A549 (cell line): ENCODE results near the gene GPR61.

Experiments used
- BHLHE40 ChIP-seq: IDR thresholded peaks from 2 replicates; pipeline ENCODE4 v1.6.1; 2012; ENCODE audit warnings: low read depth, low read length, inconsistent platforms
- CHD2 ChIP-seq: fragments of 150-350 bp; IDR thresholded peaks from 2 replicates; pipeline ENCODE4 v1.6.1; 2014; ENCODE audit warnings: low read length; ENCODE audit not compliant: partially characterized antibody
- EP300 ChIP-seq, 2 experiments: fragments of >200 bp; sonication (Bioruptor Twin); formaldehyde crosslinking; IDR thresholded peaks; 2 replicates in 1 of 2; 3 replicates in 1 of 2; pipeline ENCODE4 v1.6.1; 2016 to 2017
- JUN ChIP-seq, 2 experiments: fragments of >200 bp; sonication (Bioruptor Twin); formaldehyde crosslinking; IDR thresholded peaks; 2 replicates in 1 of 2; 3 replicates in 1 of 2; pipeline ENCODE4 v1.6.1; 2016 to 2017
- JUNB ChIP-seq: fragments of >200 bp; sonication (Bioruptor Twin); formaldehyde crosslinking; IDR thresholded peaks from 2 replicates; pipeline ENCODE4 v1.6.1; 2016
- KDM5A ChIP-seq: fragments of 200-600 bp; sonication (generic); IDR thresholded peaks from 2 replicates; pipeline ENCODE4 v1.6.1; 2016; ENCODE audit warnings: antibody characterized with exemption, mild to moderate bottlenecking
- NR3C1 ChIP-seq: fragments of >200 bp; sonication (Bioruptor Twin); formaldehyde crosslinking; IDR thresholded peaks from 3 replicates; pipeline ENCODE4 v1.6.1; 2017
- POLR2A ChIP-seq: IDR thresholded peaks from 2 replicates; pipeline ENCODE4 v1.6.1; 2012; ENCODE audit warnings: mild to moderate bottlenecking, low read length
- RAD21 ChIP-seq, 2 experiments: fragments of >200 bp in 1 of 2; sonication (Bioruptor Twin) in 1 of 2; formaldehyde crosslinking in 1 of 2; IDR thresholded peaks in 1 of 2; conservative IDR thresholded peaks in 1 of 2; 2 replicates in 1 of 2; 3 replicates in 1 of 2; pipeline ENCODE4 v1.6.1; 2012 to 2018; ENCODE audit warnings: inconsistent platforms in 1 of 2
- RFX5 ChIP-seq: fragments of 450-650 bp; IDR thresholded peaks from 2 replicates; pipeline ENCODE4 v1.7.1; 2014; ENCODE audit warnings: antibody characterized with exemption, mild to moderate bottlenecking, moderate library complexity
- TF ChIP-seq, protein P1 (sequence below): fragments of >200 bp; sonication (Bioruptor Twin); formaldehyde crosslinking; IDR thresholded peaks from 3 replicates; pipeline ENCODE4 v1.5.1; 2016
- TF ChIP-seq, protein P2 (sequence below): fragments of 250-450 bp; sonication (Bioruptor Pico); IDR thresholded peaks from 2 replicates; pipeline ENCODE4 v1.5.0; 2021; ENCODE audit warnings: mild to moderate bottlenecking, moderate library complexity, borderline replicate concordance
- TF ChIP-seq, protein P3 (sequence below): fragments of 150-350 bp; IDR thresholded peaks from 2 replicates; pipeline ENCODE4 v1.6.1; 2014; ENCODE audit warnings: low read depth, mild to moderate bottlenecking, low read length
- TF ChIP-seq, protein P4 (sequence below): fragments of 450-650 bp; IDR thresholded peaks from 2 replicates; pipeline ENCODE4 v1.6.1; 2014; ENCODE audit warnings: antibody characterized with exemption

DNA sequence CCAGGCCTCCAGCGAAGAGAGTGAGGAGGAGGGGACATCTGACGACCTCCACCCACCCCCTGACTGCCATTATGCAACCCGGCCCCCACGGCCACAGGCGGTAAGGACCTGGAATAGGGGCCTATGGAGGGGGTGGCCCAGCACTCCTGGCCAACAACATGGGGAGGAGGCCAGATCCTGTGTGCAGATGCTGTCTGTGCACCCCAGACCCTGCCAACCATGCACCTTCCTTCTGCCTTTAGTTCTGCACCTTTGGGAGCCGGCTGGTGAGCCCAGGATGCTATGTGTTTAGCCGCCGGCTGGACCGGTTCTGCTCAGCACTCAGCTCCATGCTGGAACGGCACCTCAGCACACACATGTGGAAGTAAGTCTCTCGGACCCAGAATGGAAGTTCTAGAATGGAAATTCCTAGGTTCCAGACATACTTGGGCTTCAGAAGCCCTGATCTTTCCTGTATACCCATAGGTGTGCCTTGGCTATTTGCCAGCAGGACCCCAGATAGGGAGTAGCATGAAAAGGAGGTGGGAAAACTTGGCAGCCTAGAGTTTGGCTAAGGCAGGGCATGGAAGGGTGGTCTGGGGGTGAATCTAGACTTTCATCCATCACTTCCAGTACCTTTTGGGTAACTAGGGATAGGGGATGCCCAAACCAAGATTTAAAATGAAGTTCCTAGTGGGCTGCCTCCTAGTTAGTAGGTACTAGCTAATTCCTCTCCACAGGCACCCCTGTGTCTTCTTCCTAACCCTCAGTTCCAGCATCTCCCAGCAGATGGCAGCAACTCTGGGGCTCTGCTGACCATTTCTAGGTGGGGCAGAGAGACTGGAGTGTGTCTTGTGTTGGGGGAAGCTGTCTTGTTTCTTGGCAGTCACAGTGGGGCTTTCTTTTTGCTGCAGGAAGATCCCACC is 49.4 kb upstream of the GPR61 start:
- TF ChIP-seq, protein P1, sequence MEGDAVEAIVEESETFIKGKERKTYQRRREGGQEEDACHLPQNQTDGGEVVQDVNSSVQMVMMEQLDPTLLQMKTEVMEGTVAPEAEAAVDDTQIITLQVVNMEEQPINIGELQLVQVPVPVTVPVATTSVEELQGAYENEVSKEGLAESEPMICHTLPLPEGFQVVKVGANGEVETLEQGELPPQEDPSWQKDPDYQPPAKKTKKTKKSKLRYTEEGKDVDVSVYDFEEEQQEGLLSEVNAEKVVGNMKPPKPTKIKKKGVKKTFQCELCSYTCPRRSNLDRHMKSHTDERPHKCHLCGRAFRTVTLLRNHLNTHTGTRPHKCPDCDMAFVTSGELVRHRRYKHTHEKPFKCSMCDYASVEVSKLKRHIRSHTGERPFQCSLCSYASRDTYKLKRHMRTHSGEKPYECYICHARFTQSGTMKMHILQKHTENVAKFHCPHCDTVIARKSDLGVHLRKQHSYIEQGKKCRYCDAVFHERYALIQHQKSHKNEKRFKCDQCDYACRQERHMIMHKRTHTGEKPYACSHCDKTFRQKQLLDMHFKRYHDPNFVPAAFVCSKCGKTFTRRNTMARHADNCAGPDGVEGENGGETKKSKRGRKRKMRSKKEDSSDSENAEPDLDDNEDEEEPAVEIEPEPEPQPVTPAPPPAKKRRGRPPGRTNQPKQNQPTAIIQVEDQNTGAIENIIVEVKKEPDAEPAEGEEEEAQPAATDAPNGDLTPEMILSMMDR: peak; percentile 52
- TF ChIP-seq CHD2 (no peak), POLR2A (no peak), EP300 (IDR thresholded peaks at IDR 0.05) (no peak), KDM5A (no peak), RAD21 (conservative IDR thresholded peaks at IDR 0.05 in 1 of 2, IDR thresholded peaks at IDR 0.05 in 1 of 2) (peak; percentile 33 to 36; a peak in 2 of 5 replicates), RFX5 (no peak), BHLHE40 (no peak), JUN (IDR thresholded peaks at IDR 0.05) (no peak), JUNB (no peak), NR3C1 (no peak)
- TF ChIP-seq, protein P2, sequence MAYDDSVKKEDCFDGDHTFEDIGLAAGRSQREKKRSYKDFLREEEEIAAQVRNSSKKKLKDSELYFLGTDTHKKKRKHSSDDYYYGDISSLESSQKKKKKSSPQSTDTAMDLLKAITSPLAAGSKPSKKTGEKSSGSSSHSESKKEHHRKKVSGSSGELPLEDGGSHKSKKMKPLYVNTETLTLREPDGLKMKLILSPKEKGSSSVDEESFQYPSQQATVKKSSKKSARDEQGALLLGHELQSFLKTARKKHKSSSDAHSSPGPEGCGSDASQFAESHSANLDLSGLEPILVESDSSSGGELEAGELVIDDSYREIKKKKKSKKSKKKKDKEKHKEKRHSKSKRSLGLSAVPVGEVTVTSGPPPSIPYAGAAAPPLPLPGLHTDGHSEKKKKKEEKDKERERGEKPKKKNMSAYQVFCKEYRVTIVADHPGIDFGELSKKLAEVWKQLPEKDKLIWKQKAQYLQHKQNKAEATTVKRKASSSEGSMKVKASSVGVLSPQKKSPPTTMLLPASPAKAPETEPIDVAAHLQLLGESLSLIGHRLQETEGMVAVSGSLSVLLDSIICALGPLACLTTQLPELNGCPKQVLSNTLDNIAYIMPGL: no peak
- TF ChIP-seq, protein P3, sequence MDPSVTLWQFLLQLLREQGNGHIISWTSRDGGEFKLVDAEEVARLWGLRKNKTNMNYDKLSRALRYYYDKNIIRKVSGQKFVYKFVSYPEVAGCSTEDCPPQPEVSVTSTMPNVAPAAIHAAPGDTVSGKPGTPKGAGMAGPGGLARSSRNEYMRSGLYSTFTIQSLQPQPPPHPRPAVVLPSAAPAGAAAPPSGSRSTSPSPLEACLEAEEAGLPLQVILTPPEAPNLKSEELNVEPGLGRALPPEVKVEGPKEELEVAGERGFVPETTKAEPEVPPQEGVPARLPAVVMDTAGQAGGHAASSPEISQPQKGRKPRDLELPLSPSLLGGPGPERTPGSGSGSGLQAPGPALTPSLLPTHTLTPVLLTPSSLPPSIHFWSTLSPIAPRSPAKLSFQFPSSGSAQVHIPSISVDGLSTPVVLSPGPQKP: no peak
- TF ChIP-seq, protein P4, sequence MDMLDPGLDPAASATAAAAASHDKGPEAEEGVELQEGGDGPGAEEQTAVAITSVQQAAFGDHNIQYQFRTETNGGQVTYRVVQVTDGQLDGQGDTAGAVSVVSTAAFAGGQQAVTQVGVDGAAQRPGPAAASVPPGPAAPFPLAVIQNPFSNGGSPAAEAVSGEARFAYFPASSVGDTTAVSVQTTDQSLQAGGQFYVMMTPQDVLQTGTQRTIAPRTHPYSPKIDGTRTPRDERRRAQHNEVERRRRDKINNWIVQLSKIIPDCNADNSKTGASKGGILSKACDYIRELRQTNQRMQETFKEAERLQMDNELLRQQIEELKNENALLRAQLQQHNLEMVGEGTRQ: no peak
